Measurements from ENCODE around the gene LAGE3. TPM values are rescaled to one million over a fixed set of nuclear protein-coding genes. Genes with fewer than 3 reads are reported as not detected.
A peak's percentile ranks its signal among the peaks of the same experiment; 100 is the strongest.
"Not testable (repeated sequence)": the region's sequence is repeated elsewhere in the genome, so short reads cannot be mapped to it uniquely, and the experiment has no call there.

LAGE3 gene
- polyA plus RNA-seq, 1 donor = 8.9 TPM

- no peak for DNase-seq
These were observed 26.7 kb upstream of the LAGE3 start for GRCh38 chrX:154505734-154506133.

- DNase-seq = no peak
These were observed 23.9 kb upstream of the LAGE3 start for GRCh38 chrX:154502989-154503388.

GRCh38 chrX:154502098-154502497 is 23.0 kb upstream of the LAGE3 start:
- DNase-seq = no peak

- DNase-seq = not testable (repeated sequence)
These were observed 22.3 kb upstream of the LAGE3 start for GRCh38 chrX:154501423-154501822.

GRCh38 chrX:154496591-154497137 is 17.6 kb upstream of the LAGE3 start:
- DNase-seq = not testable (repeated sequence)

- no peak for DNase-seq
These were observed 16.4 kb upstream of the LAGE3 start for GRCh38 chrX:154495472-154495922.

GRCh38 chrX:154494715-154495114 is 15.6 kb upstream of the LAGE3 start:
- DNase-seq = no peak

GRCh38 chrX:154490414-154491083 is 11.5 kb upstream of the LAGE3 start, which contains the start of gene SLC10A3:
Gene SLC10A3, minus strand, starts transcription at chrX:154490629. Its CDS starts 1,689 bp downstream, at chrX:154488940.
- peak; percentile 84 for DNase-seq

GRCh38 chrX:154490021-154490413 is 10.9 kb upstream of the LAGE3 start:
- DNase-seq = no peak

GRCh38 chrX:154489182-154489581 is 10.1 kb upstream of the LAGE3 start:
- no peak for DNase-seq

GRCh38 chrX:154488336-154489075 is 9.4 kb upstream of the LAGE3 start:
- DNase-seq = no peak

GRCh38 chrX:154487518-154488290 is 8.6 kb upstream of the LAGE3 start:
- DNase-seq = no peak

GRCh38 chrX:154486396-154487207 is 7.5 kb upstream of the LAGE3 start, which contains the start of gene UBL4A:
Gene UBL4A, minus strand, starts transcription at chrX:154486615. Its CDS starts 31 bp downstream, at chrX:154486584.
- DNase-seq = peak; percentile 70

- no peak for DNase-seq
These were observed 6.9 kb upstream of the LAGE3 start for GRCh38 chrX:154486052-154486395.

- no peak for DNase-seq
These were observed 6.3 kb upstream of the LAGE3 start for GRCh38 chrX:154485150-154486051.

GRCh38 chrX:154484255-154485149 is 5.4 kb upstream of the LAGE3 start:
- no peak for DNase-seq

GRCh38 chrX:154483325-154483724 is 4.2 kb upstream of the LAGE3 start:
- no peak for DNase-seq

- no peak for DNase-seq
These were observed 3.7 kb upstream of the LAGE3 start for GRCh38 chrX:154482786-154483185.

- no peak for DNase-seq
These were observed 3.0 kb upstream of the LAGE3 start for GRCh38 chrX:154481911-154482601.
